HCT116 (cell line): ENCODE results near the gene PPY. TPM values are rescaled to one million over a fixed set of nuclear protein-coding genes. Genes with fewer than 3 reads are reported as not detected.

ENCODE experiments used
- ATAC-seq: fragments of 200-7000 bp; cut with Tn5 transposase; 2 replicates; pipeline ENCODE4 v1.9.1; 2020; ENCODE audit warnings: mild to moderate bottlenecking, moderate library complexity
- BruUV-seq: library from RNA; stranded (reverse); fragments of 400-500 nt; replicated peaks from 2 replicates; lab custom pipeline; 2021; lab: Mats Ljungman, UMichigan
- CTCF ChIA-PET: fragments of 300-600 bp; sonication (Branson Sonifier 250); formaldehyde crosslinking; loops from one replicate; lab custom pipeline; 2021; ENCODE audit warnings: antibody characterized with exemption; lab: Charles Lee
- POLR2A ChIA-PET: fragments of 300-600, 350-600 bp; sonication (Branson Sonifier 250); formaldehyde crosslinking; loops from one replicate; lab custom pipeline; 2021; ENCODE audit warnings: antibody characterized with exemption; lab: Charles Lee
- RAD21 ChIA-PET, 2 experiments: fragments of 300-600 bp; sonication (Branson Sonifier 250); formaldehyde crosslinking; loops; one replicate each; lab custom pipeline; 2023; ENCODE audit warnings: low total read pairs in 2 of 2; ENCODE audit not compliant: uncharacterized antibody in 2 of 2, unreplicated experiment in 2 of 2, low non-redundant PET in 1 of 2; lab: Charles Lee
- DNase-seq: peaks from one replicate; pipeline ENCODE4 v3.0.0-alpha.2; 2010; ENCODE audit warnings: low read depth, low spot score
- H2AFZ ChIP-seq: fragments of 200-600 bp; shearing (Covaris generic), sonication (generic); 2 replicates; pipeline ENCODE4 v1.6.1; 2017; ENCODE audit warnings: low read depth, mixed run types, mixed read lengths, antibody characterized with exemption, low read length; ENCODE audit not compliant: poor library complexity, severe bottlenecking
- H3K27ac ChIP-seq: 2 replicates; pipeline ENCODE4 v1.5.1; 2012; ENCODE audit warnings: low read depth, low read length
- H3K27me3 ChIP-seq: fragments of 200-600 bp; sonication (generic); 2 replicates; pipeline ENCODE4 v1.6.1; 2016; ENCODE audit warnings: mixed run types, low read length, mixed read lengths; ENCODE audit not compliant: insufficient read depth
- H3K36me3 ChIP-seq, 2 experiments: fragments of 200-500 bp in 1 of 2; fragments of 200-600 bp in 1 of 2; sonication (Bioruptor generic) in 1 of 2; sonication (generic) in 1 of 2; 2 replicates each; pipeline versions ENCODE4 v1.5.1 to v1.6.1; 2014 to 2016; ENCODE audit warnings: low read length in 2 of 2, inconsistent platforms in 1 of 2, mixed read lengths in 1 of 2, mixed run types in 1 of 2; ENCODE audit not compliant: insufficient read depth in 2 of 2, control insufficient read depth in 1 of 2
- H3K4me1 ChIP-seq, 2 experiments: fragments of 200-600 bp in 1 of 2; sonication (generic) in 1 of 2; 2 replicates each; pipeline versions ENCODE4 v1.5.1 to v1.6.1; 2012 to 2017; ENCODE audit warnings: low read length in 2 of 2, inconsistent platforms in 1 of 2, mild to moderate bottlenecking in 1 of 2, mixed read lengths in 1 of 2, mixed run types in 1 of 2, moderate library complexity in 1 of 2; ENCODE audit not compliant: insufficient read depth in 2 of 2, control insufficient read depth in 1 of 2
- H3K4me2 ChIP-seq: fragments of 200-600 bp; sonication (generic); 2 replicates; pipeline ENCODE4 v1.6.1; 2017; ENCODE audit warnings: mixed run types, low read length, mixed read lengths
- H3K4me3 ChIP-seq, 2 experiments: fragments of 200-600 bp in 1 of 2; sonication (generic) in 1 of 2; replicated peaks in 1 of 2; 2 replicates each; pipeline ENCODE4 v1.5.1; 2011 to 2016; ENCODE audit warnings: low read length in 2 of 2, control low read depth in 1 of 2, low read depth in 1 of 2, mild to moderate bottlenecking in 1 of 2, mixed read lengths in 1 of 2, mixed run types in 1 of 2
- H3K79me2 ChIP-seq: fragments of 200-600 bp; sonication (generic); 2 replicates; pipeline ENCODE4 v1.6.1; 2017; ENCODE audit warnings: mild to moderate bottlenecking, mixed run types, low read length, moderate library complexity, mixed read lengths; ENCODE audit not compliant: insufficient read depth
- H3K9ac ChIP-seq: fragments of 200-600 bp; sonication (generic); 2 replicates; pipeline ENCODE4 v1.6.1; 2016; ENCODE audit warnings: low read length, mixed read lengths
- H3K9me2 ChIP-seq: fragments of 200-600 bp; sonication (generic), shearing (Covaris generic); 2 replicates; pipeline ENCODE4 v1.6.1; 2017; ENCODE audit warnings: mixed run types, mild to moderate bottlenecking, moderate library complexity; ENCODE audit not compliant: insufficient read depth
- H3K9me3 ChIP-seq, 2 experiments: fragments of 200-500 bp in 1 of 2; fragments of 200-600 bp in 1 of 2; sonication (Bioruptor generic) in 1 of 2; sonication (generic) in 1 of 2; 2 replicates each; pipeline ENCODE4 v1.6.1; 2014 to 2017; ENCODE audit warnings: low read length in 2 of 2, mixed read lengths in 2 of 2, inconsistent platforms in 1 of 2, low read depth in 1 of 2, mild to moderate bottlenecking in 1 of 2, mixed run types in 1 of 2, moderate library complexity in 1 of 2; ENCODE audit not compliant: control insufficient read depth in 1 of 2, insufficient read depth in 1 of 2
- H4K20me1 ChIP-seq: fragments of 200-600 bp; sonication (generic), shearing (Covaris generic); 2 replicates; pipeline ENCODE4 v1.6.1; 2017; ENCODE audit warnings: mixed run types, mild to moderate bottlenecking, moderate library complexity; ENCODE audit not compliant: insufficient read depth
- ATF3 ChIP-seq: IDR thresholded peaks from 2 replicates; pipeline ENCODE4 v1.6.1; 2012
- CBX3 ChIP-seq: IDR thresholded peaks from 2 replicates; pipeline ENCODE4 v1.6.1; 2012; ENCODE audit warnings: low read depth
- EZH2phosphoT487 ChIP-seq: fragments of 200-600 bp; IDR thresholded peaks from 2 replicates; pipeline ENCODE4 v1.6.1; 2018; ENCODE audit warnings: antibody characterized with exemption, borderline replicate concordance
- FOSL1 ChIP-seq: IDR thresholded peaks from 2 replicates; pipeline ENCODE4 v1.6.1; 2012; ENCODE audit warnings: low read depth
- SRF ChIP-seq: IDR thresholded peaks from 2 replicates; pipeline ENCODE4 v1.6.1; 2012; ENCODE audit warnings: low read depth
- TCF7L2 ChIP-seq: IDR thresholded peaks from 2 replicates; pipeline ENCODE4 v1.7.0; 2011; ENCODE audit warnings: borderline replicate concordance, inconsistent platforms; ENCODE audit not compliant: insufficient read depth, insufficient read length; ENCODE audit errors: extremely low read depth
- YY1 ChIP-seq: IDR thresholded peaks from 2 replicates; pipeline ENCODE4 v1.6.1; 2011; ENCODE audit warnings: low read length, low read depth, moderate library complexity, mild to moderate bottlenecking; ENCODE audit not compliant: insufficient replicate concordance; ENCODE audit errors: extremely low read depth
- intact Hi-C: fragments of 100-400 bp; cut with micrococcal nuclease; formaldehyde crosslinking; loops from 2 replicates; pipeline ENCODE4 v1.10.0; 2022
- total RNA-seq: library from RNA; stranded (reverse); gene quantifications from one replicate; pipeline ENCODE4 v1.2.1, GENCODE V29; 2021; ENCODE audit not compliant: unreplicated experiment
- TF ChIP-seq, protein P1 (sequence below): IDR thresholded peaks from 2 replicates; pipeline ENCODE4 v1.6.1; 2012
- TF ChIP-seq, protein P2 (sequence below): IDR thresholded peaks from 2 replicates; pipeline ENCODE4 v1.6.1; 2012; ENCODE audit warnings: low read depth
- TF ChIP-seq, protein P3 (sequence below): IDR thresholded peaks from 2 replicates; pipeline ENCODE4 v1.6.1; 2011; ENCODE audit warnings: mild to moderate bottlenecking, low read length, moderate library complexity; ENCODE audit not compliant: insufficient replicate concordance; ENCODE audit errors: extremely low read depth

Gene PPY
- total RNA-seq, 1 experiment from 2014 or later = not detected

DNA sequence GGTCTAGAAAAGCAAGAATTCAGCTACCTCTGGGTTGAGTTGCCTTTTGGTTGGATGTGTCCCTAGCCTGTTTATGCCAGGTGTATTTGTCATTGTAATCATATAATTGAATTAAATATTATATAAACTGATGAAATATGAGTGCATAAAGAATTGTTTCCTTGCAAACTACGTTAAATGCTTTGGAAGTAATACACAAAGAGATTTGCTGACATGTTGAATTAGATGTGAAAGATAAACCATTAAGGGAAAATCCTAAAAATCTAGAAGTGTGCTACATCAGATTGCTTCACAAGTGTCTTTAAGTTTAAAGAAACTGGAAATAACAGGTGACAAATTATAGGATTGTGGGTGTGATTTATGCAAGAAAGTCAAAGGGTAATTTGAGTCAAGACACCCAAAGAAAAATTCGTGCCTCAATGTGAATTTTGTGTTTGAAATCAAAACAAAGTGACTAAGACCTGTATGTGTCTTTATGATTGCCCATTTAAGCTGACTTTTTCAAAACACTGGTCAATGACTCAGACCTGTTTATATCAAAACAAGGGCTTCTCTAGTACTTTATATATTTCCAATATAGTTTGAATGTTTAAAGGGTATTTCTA is 16.6 kb upstream of the PPY start:
- no peak overlapping the region for H3K27ac ChIP-seq
- H3K4me3 ChIP-seq = no peak overlapping the region
- no peaks in the 10 kb centered on the region for H3K9me3 ChIP-seq
- no peaks in the 10 kb centered on the region for H3K27me3 ChIP-seq
- H3K9me2 ChIP-seq = no peaks in the 10 kb centered on the region
- POLR2A ChIA-PET = no interaction called here
- CTCF ChIA-PET = interaction anchor here (0.7 to 1.2 kb wide), 2 partner anchors 9 to 15 kb away, joined by 5 read pairs; no protein-coding TSS in a partner anchor
- no peaks in the 10 kb centered on the region for H3K79me2 ChIP-seq
- ATAC-seq (no peak), DNase-seq (no peak)
- H3K4me1 ChIP-seq = no peaks in the 10 kb centered on the region; a peak in 1 of 4 replicates
- H2AFZ ChIP-seq = no peak overlapping the region
- intact Hi-C loops = no loop called here
- RAD21 ChIA-PET = no interaction called here
- H4K20me1 ChIP-seq = no peaks in the 10 kb centered on the region
- no peak overlapping the region for H3K4me2 ChIP-seq
- no peak overlapping the region for H3K9ac ChIP-seq
- BruUV-seq = no TSS peak
- H3K36me3 ChIP-seq = no peaks in the 10 kb centered on the region
- TF ChIP-seq TCF7L2 = no peak
- TF ChIP-seq SRF = no peak
- no peak for TF ChIP-seq CBX3
- TF ChIP-seq ATF3 = no peak
- TF ChIP-seq, all 23 proteins: peak for 0

GRCh38 chr17:43956222-43956621 is 13.9 kb upstream of the PPY start:
- intact Hi-C loops = no loop called here
- no peaks in the 10 kb centered on the region for H3K9me2 ChIP-seq
- no peak overlapping the region for H3K4me2 ChIP-seq
- no peak for ATAC-seq
- no peaks in the 10 kb centered on the region for H3K9me3 ChIP-seq
- no peak overlapping the region for H2AFZ ChIP-seq
- no peaks in the 10 kb centered on the region for H3K27me3 ChIP-seq
- no peaks in the 10 kb centered on the region for H4K20me1 ChIP-seq
- ChIA-PET POLR2A (no interaction called here), RAD21 (no interaction called here), CTCF (interaction anchor here (1.7 kb wide), 1 partner anchor 12 kb away, joined by 3 read pairs; no protein-coding TSS in a partner anchor)
- no peak overlapping the region for H3K4me3 ChIP-seq
- H3K27ac ChIP-seq = no peak overlapping the region
- BruUV-seq = no TSS peak
- no peak overlapping the region for H3K9ac ChIP-seq
- no peaks in the 10 kb centered on the region; a peak in 1 of 4 replicates for H3K4me1 ChIP-seq
- DNase-seq = no peak
- no peaks in the 10 kb centered on the region for H3K79me2 ChIP-seq
- no peaks in the 10 kb centered on the region for H3K36me3 ChIP-seq
- TF ChIP-seq, protein P1, sequence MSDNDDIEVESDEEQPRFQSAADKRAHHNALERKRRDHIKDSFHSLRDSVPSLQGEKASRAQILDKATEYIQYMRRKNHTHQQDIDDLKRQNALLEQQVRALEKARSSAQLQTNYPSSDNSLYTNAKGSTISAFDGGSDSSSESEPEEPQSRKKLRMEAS = no peak
- TF ChIP-seq FOSL1 = no peak
- TF ChIP-seq, protein P2, sequence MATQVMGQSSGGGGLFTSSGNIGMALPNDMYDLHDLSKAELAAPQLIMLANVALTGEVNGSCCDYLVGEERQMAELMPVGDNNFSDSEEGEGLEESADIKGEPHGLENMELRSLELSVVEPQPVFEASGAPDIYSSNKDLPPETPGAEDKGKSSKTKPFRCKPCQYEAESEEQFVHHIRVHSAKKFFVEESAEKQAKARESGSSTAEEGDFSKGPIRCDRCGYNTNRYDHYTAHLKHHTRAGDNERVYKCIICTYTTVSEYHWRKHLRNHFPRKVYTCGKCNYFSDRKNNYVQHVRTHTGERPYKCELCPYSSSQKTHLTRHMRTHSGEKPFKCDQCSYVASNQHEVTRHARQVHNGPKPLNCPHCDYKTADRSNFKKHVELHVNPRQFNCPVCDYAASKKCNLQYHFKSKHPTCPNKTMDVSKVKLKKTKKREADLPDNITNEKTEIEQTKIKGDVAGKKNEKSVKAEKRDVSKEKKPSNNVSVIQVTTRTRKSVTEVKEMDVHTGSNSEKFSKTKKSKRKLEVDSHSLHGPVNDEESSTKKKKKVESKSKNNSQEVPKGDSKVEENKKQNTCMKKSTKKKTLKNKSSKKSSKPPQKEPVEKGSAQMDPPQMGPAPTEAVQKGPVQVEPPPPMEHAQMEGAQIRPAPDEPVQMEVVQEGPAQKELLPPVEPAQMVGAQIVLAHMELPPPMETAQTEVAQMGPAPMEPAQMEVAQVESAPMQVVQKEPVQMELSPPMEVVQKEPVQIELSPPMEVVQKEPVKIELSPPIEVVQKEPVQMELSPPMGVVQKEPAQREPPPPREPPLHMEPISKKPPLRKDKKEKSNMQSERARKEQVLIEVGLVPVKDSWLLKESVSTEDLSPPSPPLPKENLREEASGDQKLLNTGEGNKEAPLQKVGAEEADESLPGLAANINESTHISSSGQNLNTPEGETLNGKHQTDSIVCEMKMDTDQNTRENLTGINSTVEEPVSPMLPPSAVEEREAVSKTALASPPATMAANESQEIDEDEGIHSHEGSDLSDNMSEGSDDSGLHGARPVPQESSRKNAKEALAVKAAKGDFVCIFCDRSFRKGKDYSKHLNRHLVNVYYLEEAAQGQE = no peak
- TF ChIP-seq ATF3 = no peak
- no peak for TF ChIP-seq YY1
- TF ChIP-seq EZH2phosphoT487 = no peak
- TF ChIP-seq TCF7L2 = no peak
- TF ChIP-seq, protein P3, sequence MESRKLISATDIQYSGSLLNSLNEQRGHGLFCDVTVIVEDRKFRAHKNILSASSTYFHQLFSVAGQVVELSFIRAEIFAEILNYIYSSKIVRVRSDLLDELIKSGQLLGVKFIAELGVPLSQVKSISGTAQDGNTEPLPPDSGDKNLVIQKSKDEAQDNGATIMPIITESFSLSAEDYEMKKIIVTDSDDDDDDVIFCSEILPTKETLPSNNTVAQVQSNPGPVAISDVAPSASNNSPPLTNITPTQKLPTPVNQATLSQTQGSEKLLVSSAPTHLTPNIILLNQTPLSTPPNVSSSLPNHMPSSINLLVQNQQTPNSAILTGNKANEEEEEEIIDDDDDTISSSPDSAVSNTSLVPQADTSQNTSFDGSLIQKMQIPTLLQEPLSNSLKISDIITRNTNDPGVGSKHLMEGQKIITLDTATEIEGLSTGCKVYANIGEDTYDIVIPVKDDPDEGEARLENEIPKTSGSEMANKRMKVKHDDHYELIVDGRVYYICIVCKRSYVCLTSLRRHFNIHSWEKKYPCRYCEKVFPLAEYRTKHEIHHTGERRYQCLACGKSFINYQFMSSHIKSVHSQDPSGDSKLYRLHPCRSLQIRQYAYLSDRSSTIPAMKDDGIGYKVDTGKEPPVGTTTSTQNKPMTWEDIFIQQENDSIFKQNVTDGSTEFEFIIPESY = no peak
